Cardiac septum (tissue), 1 donor: ENCODE measurements around the gene SLC8A1. TPM values are rescaled to one million over a fixed set of nuclear protein-coding genes. Genes with fewer than 3 reads are reported as not detected.

Experiments
- DNase-seq: peaks from one replicate; pipeline ENCODE4 v3.0.0-alpha.2; 2020; ENCODE audit warnings: low spot score
- intact Hi-C: fragments of 100-400 bp; cut with DNase I; formaldehyde crosslinking; loops from one replicate; pipeline ENCODE4 v1.14.0; 2022
- total RNA-seq: library from RNA; stranded (reverse); fragmentation: NEBNext Ultra II Directional; extraction: Animal tissue kit (Norgen Biotek cat#: 25700); gene quantifications from one replicate; pipeline ENCODE4 v1.2.1, GENCODE V29; 2021
- donor health status: DM: no; HTN: no; CAD: no.

SLC8A1 gene
- total RNA-seq, 1 donor from 2014 or later, result 906 TPM

GRCh38 chr2:40115348-40115747 is 336.5 kb downstream of the SLC8A1 start:
- intact Hi-C loops, result no loop called here
- no peak for DNase-seq

- intact Hi-C loops, result no loop called here
- no peak for DNase-seq
Observed at GRCh38 chr2:40113997-40114396, 337.9 kb downstream of the SLC8A1 start.

- intact Hi-C loops, result no loop called here
- no peak for DNase-seq
Observed at GRCh38 chr2:40113272-40113968, 338.5 kb downstream of the SLC8A1 start.

GRCh38 chr2:40109381-40109780 is 342.5 kb downstream of the SLC8A1 start:
- DNase-seq, result no peak
- intact Hi-C loops, result no loop called here

- no peak for DNase-seq
- intact Hi-C loops, result no loop called here
Observed at GRCh38 chr2:40108851-40109250, 343.0 kb downstream of the SLC8A1 start.

GRCh38 chr2:40106061-40106460 is 345.8 kb downstream of the SLC8A1 start:
- intact Hi-C loops, result no loop called here

GRCh38 chr2:40105593-40105992 is 346.3 kb downstream of the SLC8A1 start:
- DNase-seq, result no peak
- intact Hi-C loops, result no loop called here

More at GRCh38 chr2:40106061-40106460, 345.8 kb downstream of the SLC8A1 start:
- no peak for DNase-seq

GRCh38 chr2:40103590-40103989 is 348.3 kb downstream of the SLC8A1 start:
- intact Hi-C loops, result no loop called here

GRCh38 chr2:40103163-40103562 is 348.7 kb downstream of the SLC8A1 start:
- intact Hi-C loops, result no loop called here
- DNase-seq, result no peak

More at GRCh38 chr2:40103590-40103989, 348.3 kb downstream of the SLC8A1 start:
- no peak for DNase-seq

GRCh38 chr2:40102447-40102846 is 349.4 kb downstream of the SLC8A1 start:
- intact Hi-C loops, result no loop called here
- no peak for DNase-seq

- DNase-seq, result no peak
- intact Hi-C loops, result no loop called here
Observed at GRCh38 chr2:40101131-40101575, 350.7 kb downstream of the SLC8A1 start.

GRCh38 chr2:40100676-40101075 is 351.2 kb downstream of the SLC8A1 start:
- DNase-seq, result no peak
- intact Hi-C loops, result no loop called here

GRCh38 chr2:40098786-40099470 is 353.0 kb downstream of the SLC8A1 start:
- no peak for DNase-seq
- intact Hi-C loops, result no loop called here

GRCh38 chr2:40097691-40098385 is 354.1 kb downstream of the SLC8A1 start:
- intact Hi-C loops, result no loop called here
- DNase-seq, result no peak

GRCh38 chr2:40096360-40096759 is 355.5 kb downstream of the SLC8A1 start:
- no peak for DNase-seq
- intact Hi-C loops, result no loop called here

GRCh38 chr2:40095000-40095399 is 356.9 kb downstream of the SLC8A1 start:
- intact Hi-C loops, result loop anchor here (5.0 kb wide), 1 partner anchor 37 kb away; no protein-coding TSS in a partner anchor
- DNase-seq, result no peak

- intact Hi-C loops, result loop anchor here (5.0 kb wide), 1 partner anchor 38 kb away; no protein-coding TSS in a partner anchor
Observed at GRCh38 chr2:40094451-40094850, 357.4 kb downstream of the SLC8A1 start.

GRCh38 chr2:40093021-40093675 is 358.7 kb downstream of the SLC8A1 start:
- no peak for DNase-seq
- intact Hi-C loops, result loop anchor here (5.0 kb wide), 1 partner anchor 39 kb away; no protein-coding TSS in a partner anchor

More at GRCh38 chr2:40094451-40094850, 357.4 kb downstream of the SLC8A1 start:
- no peak for DNase-seq

GRCh38 chr2:40090044-40090443 is 361.8 kb downstream of the SLC8A1 start:
- DNase-seq, result no peak
- intact Hi-C loops, result loop anchor here (5.0 kb wide), 1 partner anchor 42 kb away; no protein-coding TSS in a partner anchor

- DNase-seq, result no peak
- intact Hi-C loops, result no loop called here
Observed at GRCh38 chr2:40087927-40088326, 364.0 kb downstream of the SLC8A1 start.
